IPS-15b (cell line): Measurements from ENCODE around the gene CC2D1A.

Experiments used
- H3K27me3 ChIP-seq: one replicate; pipeline ENCODE4 v1.6.1; 2013; ENCODE audit warnings: low read length; ENCODE audit not compliant: control insufficient read depth, insufficient read depth
- H3K36me3 ChIP-seq: one replicate; pipeline ENCODE4 v1.6.1; 2013; ENCODE audit warnings: low read length; ENCODE audit not compliant: control insufficient read depth, insufficient read depth
- H3K4me1 ChIP-seq: one replicate; pipeline ENCODE4 v1.6.1; 2013; ENCODE audit warnings: mild to moderate bottlenecking, low read length; ENCODE audit not compliant: control insufficient read depth, insufficient read depth
- H3K4me3 ChIP-seq: one replicate; pipeline ENCODE4 v1.5.1; 2013; ENCODE audit warnings: low read depth, low read length
- H3K9ac ChIP-seq: one replicate; pipeline ENCODE4 v1.6.1; 2013; ENCODE audit warnings: low read depth, mild to moderate bottlenecking, low read length
- H3K9me3 ChIP-seq: one replicate; pipeline ENCODE4 v1.6.1; 2013; ENCODE audit warnings: mild to moderate bottlenecking, low read length; ENCODE audit not compliant: control insufficient read depth, insufficient read depth

CC2D1A gene

GRCh38 chr19:13892870-13893269 is 13.1 kb upstream of the CC2D1A start:
- Histone ChIP-seq H3K9ac (no peak overlapping the region), H3K4me1 (no peaks in the 10 kb centered on the region), H3K27me3 (no peaks in the 10 kb centered on the region), H3K36me3 (no peaks in the 10 kb centered on the region), H3K4me3 (no peak overlapping the region), H3K9me3 (no peaks in the 10 kb centered on the region)

DNA sequence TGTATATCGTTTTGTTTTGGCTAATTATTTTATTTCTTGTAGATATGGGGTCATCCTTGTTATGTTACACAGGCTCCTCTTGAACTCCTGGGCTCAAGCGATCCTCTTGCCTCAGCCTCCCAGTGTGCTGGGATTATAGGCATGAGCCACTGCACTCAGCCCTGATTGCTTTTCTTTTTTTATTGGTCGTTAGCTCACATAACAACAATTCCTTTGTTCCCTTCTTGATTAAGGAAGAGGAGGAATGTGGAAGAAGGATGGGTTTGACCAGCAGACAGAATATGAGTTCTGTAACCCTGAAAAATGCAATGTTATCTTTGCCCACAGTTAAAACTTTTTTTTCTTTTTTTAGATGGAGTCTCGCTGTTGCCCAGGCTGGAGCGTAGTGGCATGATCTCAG is 11.4 kb upstream of the CC2D1A start:
- Histone ChIP-seq H3K9me3 (no peaks in the 10 kb centered on the region), H3K4me1 (no peaks in the 10 kb centered on the region), H3K4me3 (no peak overlapping the region), H3K36me3 (no peaks in the 10 kb centered on the region), H3K9ac (no peak overlapping the region), H3K27me3 (no peaks in the 10 kb centered on the region)

DNA sequence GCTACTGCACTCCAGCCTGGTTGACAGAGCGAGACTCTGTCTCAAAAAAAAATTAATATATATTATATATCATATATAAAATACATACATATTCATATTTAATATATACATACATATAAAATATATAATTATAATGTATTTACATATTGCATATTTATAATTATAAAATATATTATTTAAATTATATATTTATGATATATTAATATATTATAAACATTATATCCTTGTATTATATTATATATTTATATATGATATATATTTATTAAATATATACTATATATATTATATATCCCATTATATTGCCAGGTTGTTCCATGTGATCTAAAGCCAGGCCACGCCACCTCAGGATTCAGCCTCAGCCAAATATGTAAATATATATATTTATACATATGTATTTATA is 9.8 kb upstream of the CC2D1A start:
- Histone ChIP-seq H3K36me3 (no peaks in the 10 kb centered on the region), H3K27me3 (no peaks in the 10 kb centered on the region), H3K9me3 (no peaks in the 10 kb centered on the region), H3K9ac (no peak overlapping the region), H3K4me3 (no peak overlapping the region), H3K4me1 (no peaks in the 10 kb centered on the region)

- H3K4me3 ChIP-seq: no peak overlapping the region
- no peaks in the 10 kb centered on the region for H3K4me1 ChIP-seq
- H3K9ac ChIP-seq: no peak overlapping the region
- H3K36me3 ChIP-seq: no peaks in the 10 kb centered on the region
- H3K27me3 ChIP-seq: no peaks in the 10 kb centered on the region
- no peaks in the 10 kb centered on the region for H3K9me3 ChIP-seq
Observed at GRCh38 chr19:13899393-13899792, 6.6 kb upstream of the CC2D1A start.

GRCh38 chr19:13899912-13900584 is 6.0 kb upstream of the CC2D1A start:
- H3K4me3 ChIP-seq: no peak overlapping the region
- H3K36me3 ChIP-seq: no peaks in the 10 kb centered on the region
- no peaks in the 10 kb centered on the region for H3K9me3 ChIP-seq
- H3K9ac ChIP-seq: no peak overlapping the region
- H3K27me3 ChIP-seq: peaks cover 5% of the 10 kb centered on the region
- H3K4me1 ChIP-seq: no peaks in the 10 kb centered on the region

- H3K36me3 ChIP-seq: no peaks in the 10 kb centered on the region
- H3K4me3 ChIP-seq: no peak overlapping the region
- H3K27me3 ChIP-seq: peaks cover 7% of the 10 kb centered on the region
- no peak overlapping the region for H3K9ac ChIP-seq
- peaks cover 4% of the 10 kb centered on the region for H3K4me1 ChIP-seq
- H3K9me3 ChIP-seq: no peaks in the 10 kb centered on the region
Observed at GRCh38 chr19:13902993-13903555, 2.9 kb upstream of the CC2D1A start.

GRCh38 chr19:13906521-13906904 is 512 bp downstream of the CC2D1A start:
- Histone ChIP-seq H3K9me3 (no peaks in the 10 kb centered on the region), H3K9ac (peak overlapping the region; percentile 47), H3K36me3 (peaks cover 8% of the 10 kb centered on the region), H3K4me3 (peak overlapping the region; percentile 72), H3K27me3 (peaks cover 7% of the 10 kb centered on the region), H3K4me1 (peaks cover 4% of the 10 kb centered on the region)

DNA sequence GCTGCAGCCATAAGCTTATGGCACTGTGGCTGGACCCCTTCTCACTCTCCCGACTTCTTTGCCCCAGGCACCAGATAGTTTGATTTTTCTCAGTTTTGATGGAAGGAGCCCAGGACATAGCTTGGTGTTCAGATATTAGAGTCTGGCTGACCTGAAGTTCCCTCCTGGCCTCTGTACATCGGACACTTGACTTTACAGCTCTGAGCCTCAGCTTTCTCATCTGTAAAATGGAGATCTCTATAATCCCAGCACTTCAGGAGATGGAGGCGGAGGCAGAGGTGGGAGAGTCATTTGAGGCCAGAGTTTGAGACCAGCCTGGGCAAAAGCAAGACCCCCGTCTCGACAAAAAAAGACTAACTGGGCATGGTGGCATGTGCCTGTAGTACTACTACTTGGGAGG is 909 bp downstream of the CC2D1A start:
- Histone ChIP-seq H3K27me3 (peaks cover 7% of the 10 kb centered on the region), H3K4me3 (peak overlapping the region; percentile 72)

DNA sequence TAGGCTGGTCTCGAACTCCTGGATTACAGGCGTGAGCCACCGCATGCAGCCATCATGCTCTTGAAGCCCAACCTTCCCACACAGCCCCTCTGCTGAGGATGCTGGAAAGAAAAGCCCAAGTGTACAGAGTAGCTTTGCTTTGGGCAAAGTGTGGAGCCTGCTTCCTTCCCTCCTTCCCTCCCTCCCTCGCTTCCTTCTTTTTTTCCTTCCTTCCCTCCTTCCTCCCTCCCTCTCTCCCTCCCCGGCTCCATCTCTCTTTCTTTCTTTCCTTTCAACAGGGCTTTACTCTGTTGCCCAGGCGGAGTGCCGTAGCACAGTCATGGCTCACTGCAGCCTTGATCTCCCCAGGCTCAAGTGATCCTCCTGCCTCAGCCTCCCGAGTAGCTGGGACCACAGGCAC is 2.7 kb downstream of the CC2D1A start:
- H3K27me3 ChIP-seq: peaks cover 7% of the 10 kb centered on the region
- H3K9me3 ChIP-seq: no peaks in the 10 kb centered on the region
- peaks cover 14% of the 10 kb centered on the region for H3K36me3 ChIP-seq
- no peak overlapping the region for H3K9ac ChIP-seq
- H3K4me1 ChIP-seq: peaks cover 4% of the 10 kb centered on the region
- H3K4me3 ChIP-seq: no peak overlapping the region

More for the DNA sequence above, 909 bp downstream of the CC2D1A start:
- Histone ChIP-seq H3K4me1 (peaks cover 4% of the 10 kb centered on the region), H3K9me3 (no peaks in the 10 kb centered on the region), H3K36me3 (peaks cover 8% of the 10 kb centered on the region), H3K9ac (peak overlapping the region; percentile 37)

GRCh38 chr19:13909430-13909829 is 3.4 kb downstream of the CC2D1A start:
- Histone ChIP-seq H3K36me3 (peaks cover 15% of the 10 kb centered on the region), H3K9ac (no peak overlapping the region), H3K4me1 (peaks cover 4% of the 10 kb centered on the region), H3K9me3 (no peaks in the 10 kb centered on the region), H3K4me3 (no peak overlapping the region), H3K27me3 (peaks cover 7% of the 10 kb centered on the region)

DNA sequence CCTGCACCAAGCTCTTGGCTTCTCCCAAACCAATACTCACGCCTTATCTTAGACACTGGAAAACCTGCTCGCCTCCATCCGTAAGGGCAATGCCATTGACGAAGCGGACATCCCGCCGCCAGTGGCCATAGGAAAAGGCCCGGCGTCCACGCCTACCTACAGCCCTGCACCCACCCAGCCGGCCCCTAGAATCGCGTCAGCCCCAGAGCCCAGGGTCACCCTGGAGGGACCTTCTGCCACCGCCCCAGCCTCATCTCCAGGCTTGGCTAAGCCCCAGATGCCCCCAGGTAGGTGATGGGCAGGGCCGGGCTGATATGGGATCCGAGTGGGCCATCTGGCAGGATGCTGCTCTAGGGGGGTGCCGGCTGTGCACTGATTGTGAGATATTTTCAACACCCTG is 7.4 kb downstream of the CC2D1A start:
- Histone ChIP-seq H3K9ac (no peak overlapping the region), H3K27me3 (no peaks in the 10 kb centered on the region), H3K4me3 (no peak overlapping the region), H3K9me3 (no peaks in the 10 kb centered on the region), H3K36me3 (peaks cover 19% of the 10 kb centered on the region), H3K4me1 (no peaks in the 10 kb centered on the region)

DNA sequence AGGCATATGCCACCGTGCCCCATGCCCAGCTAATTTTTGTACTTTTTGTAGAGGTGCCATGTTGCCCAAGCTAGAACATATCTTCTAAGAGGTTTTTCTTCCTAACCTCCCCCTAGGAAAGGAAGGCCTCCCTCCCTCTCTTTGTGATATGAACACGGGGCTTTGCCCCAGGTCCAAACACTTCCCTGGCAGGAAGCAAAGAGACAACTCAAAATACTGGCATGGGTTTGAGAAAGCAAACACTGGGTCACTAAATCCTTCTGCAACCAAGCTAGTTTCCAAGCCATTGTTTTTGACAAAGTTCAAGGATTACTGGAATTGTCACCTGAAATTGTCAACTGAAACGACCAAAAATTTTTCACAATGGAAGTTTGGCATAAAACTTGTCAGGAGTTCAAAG is 8.8 kb downstream of the CC2D1A start:
- H3K4me3 ChIP-seq: no peak overlapping the region
- no peaks in the 10 kb centered on the region for H3K27me3 ChIP-seq
- no peaks in the 10 kb centered on the region for H3K4me1 ChIP-seq
- H3K36me3 ChIP-seq: peaks cover 24% of the 10 kb centered on the region
- no peak overlapping the region for H3K9ac ChIP-seq
- no peaks in the 10 kb centered on the region for H3K9me3 ChIP-seq
